HEK293 (cell line): ENCODE data around the gene ZNF215.

ENCODE experiments used
- CTCF ChIP-seq: fragments of 450-650 bp; formaldehyde crosslinking; IDR thresholded peaks from 2 replicates; pipeline ENCODE4 v1.5.1; 2016; ENCODE audit warnings: missing biosample characterization, missing genetic modification characterization
- SCRT1 ChIP-seq: fragments of 450-650 bp; formaldehyde crosslinking; IDR thresholded peaks from 2 replicates; pipeline ENCODE4 v1.5.1; 2016; ENCODE audit warnings: missing biosample characterization, missing genetic modification characterization, borderline replicate concordance
- ZBTB11 ChIP-seq: fragments of 450-650 bp; formaldehyde crosslinking; conservative IDR thresholded peaks from 2 replicates; pipeline ENCODE4 v1.5.1; 2016; ENCODE audit warnings: low read depth, missing biosample characterization, missing genetic modification characterization
- ZIC2 ChIP-seq: fragments of 450-650 bp; formaldehyde crosslinking; IDR thresholded peaks from 2 replicates; pipeline ENCODE4 v1.5.1; 2016; ENCODE audit warnings: missing biosample characterization, missing genetic modification characterization
- ZNF16 ChIP-seq: fragments of 450-650 bp; formaldehyde crosslinking; IDR thresholded peaks from 2 replicates; pipeline ENCODE4 v1.5.1; 2016; ENCODE audit warnings: low read depth, missing biosample characterization, missing genetic modification characterization
- ZSCAN30 ChIP-seq: fragments of 450-650 bp; IDR thresholded peaks from 2 replicates; pipeline ENCODE4 v1.5.1; 2018; ENCODE audit warnings: missing biosample characterization, mild to moderate bottlenecking, missing genetic modification characterization, moderate library complexity
- TF ChIP-seq, protein P1 (sequence below): IDR thresholded peaks from 2 replicates; pipeline ENCODE4 v1.6.1; 2011; ENCODE audit warnings: mild to moderate bottlenecking, low read depth, low read length, borderline replicate concordance

DNA sequence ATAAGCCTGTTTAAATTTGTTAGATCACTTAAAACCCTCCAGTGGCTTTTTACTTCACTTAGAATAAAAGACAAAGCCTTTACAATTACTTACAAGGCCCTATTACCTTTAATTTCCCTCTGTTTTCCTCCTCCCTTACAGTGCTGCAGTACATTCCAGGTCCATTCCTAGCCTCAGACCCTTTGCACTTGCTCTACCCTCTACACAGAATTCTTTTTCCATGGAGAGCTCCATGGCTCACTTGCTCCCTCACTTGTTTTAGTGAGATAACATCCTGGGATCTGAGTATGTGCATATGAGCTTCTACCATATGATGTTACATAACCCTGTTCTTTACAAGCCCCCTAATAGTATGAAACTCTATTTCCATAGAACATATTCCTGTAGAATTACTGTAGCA lies 69.5 kb downstream of the ZNF215 start:
- no peak for TF ChIP-seq ZIC2 (tag by site-specific recombination)
- TF ChIP-seq ZNF16 (tag by site-specific recombination) = no peak
- TF ChIP-seq ZSCAN30 (tag by site-specific recombination) = no peak
- no peak for TF ChIP-seq SCRT1 (tag by site-specific recombination)
- no peak for TF ChIP-seq CTCF (tag by site-specific recombination)
- TF ChIP-seq, protein P1, sequence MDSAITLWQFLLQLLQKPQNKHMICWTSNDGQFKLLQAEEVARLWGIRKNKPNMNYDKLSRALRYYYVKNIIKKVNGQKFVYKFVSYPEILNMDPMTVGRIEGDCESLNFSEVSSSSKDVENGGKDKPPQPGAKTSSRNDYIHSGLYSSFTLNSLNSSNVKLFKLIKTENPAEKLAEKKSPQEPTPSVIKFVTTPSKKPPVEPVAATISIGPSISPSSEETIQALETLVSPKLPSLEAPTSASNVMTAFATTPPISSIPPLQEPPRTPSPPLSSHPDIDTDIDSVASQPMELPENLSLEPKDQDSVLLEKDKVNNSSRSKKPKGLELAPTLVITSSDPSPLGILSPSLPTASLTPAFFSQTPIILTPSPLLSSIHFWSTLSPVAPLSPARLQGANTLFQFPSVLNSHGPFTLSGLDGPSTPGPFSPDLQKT = no peak
- TF ChIP-seq ZBTB11 (tag by site-specific recombination) = no peak
